GM18951 (cell line): ENCODE measurements around the gene UBE2S.

Experiments used
- POLR2A ChIP-seq: IDR thresholded peaks from 4 replicates; pipeline ENCODE4 v1.6.1; 2011; ENCODE audit warnings: mild to moderate bottlenecking; ENCODE audit not compliant: insufficient read length, insufficient read depth; ENCODE audit errors: extremely low read depth
- in situ Hi-C: fragments of 300-500 bp; cut with MboI; formaldehyde crosslinking; loops from one replicate; pipeline ENCODE4 v1.12.0; 2022; ENCODE audit warnings: low sequenced_read_pairs, mixed read lengths, inconsistent platforms; ENCODE audit not compliant: unreplicated experiment

The UBE2S gene

GRCh38 chr19:55391191-55391670, 16.4 kb downstream of the UBE2S start:
- in situ Hi-C loops = no loop called here
- TF ChIP-seq POLR2A = peak; percentile 46

- in situ Hi-C loops = no loop called here
- TF ChIP-seq POLR2A = no peak
Measured at GRCh38 chr19:55390461-55390880, 17.1 kb downstream of the UBE2S start.

- in situ Hi-C loops = no loop called here
Measured at GRCh38 chr19:55389386-55390317, 17.9 kb downstream of the UBE2S start.

GRCh38 chr19:55387736-55388497, 19.7 kb downstream of the UBE2S start:
- in situ Hi-C loops = no loop called here

More at GRCh38 chr19:55389386-55390317, 17.9 kb downstream of the UBE2S start:
- no peak for TF ChIP-seq POLR2A

GRCh38 chr19:55386493-55386971, 21.1 kb downstream of the UBE2S start:
- in situ Hi-C loops = no loop called here
- TF ChIP-seq POLR2A = no peak

More at GRCh38 chr19:55387736-55388497, 19.7 kb downstream of the UBE2S start:
- peak; percentile 31 for TF ChIP-seq POLR2A

DNA sequence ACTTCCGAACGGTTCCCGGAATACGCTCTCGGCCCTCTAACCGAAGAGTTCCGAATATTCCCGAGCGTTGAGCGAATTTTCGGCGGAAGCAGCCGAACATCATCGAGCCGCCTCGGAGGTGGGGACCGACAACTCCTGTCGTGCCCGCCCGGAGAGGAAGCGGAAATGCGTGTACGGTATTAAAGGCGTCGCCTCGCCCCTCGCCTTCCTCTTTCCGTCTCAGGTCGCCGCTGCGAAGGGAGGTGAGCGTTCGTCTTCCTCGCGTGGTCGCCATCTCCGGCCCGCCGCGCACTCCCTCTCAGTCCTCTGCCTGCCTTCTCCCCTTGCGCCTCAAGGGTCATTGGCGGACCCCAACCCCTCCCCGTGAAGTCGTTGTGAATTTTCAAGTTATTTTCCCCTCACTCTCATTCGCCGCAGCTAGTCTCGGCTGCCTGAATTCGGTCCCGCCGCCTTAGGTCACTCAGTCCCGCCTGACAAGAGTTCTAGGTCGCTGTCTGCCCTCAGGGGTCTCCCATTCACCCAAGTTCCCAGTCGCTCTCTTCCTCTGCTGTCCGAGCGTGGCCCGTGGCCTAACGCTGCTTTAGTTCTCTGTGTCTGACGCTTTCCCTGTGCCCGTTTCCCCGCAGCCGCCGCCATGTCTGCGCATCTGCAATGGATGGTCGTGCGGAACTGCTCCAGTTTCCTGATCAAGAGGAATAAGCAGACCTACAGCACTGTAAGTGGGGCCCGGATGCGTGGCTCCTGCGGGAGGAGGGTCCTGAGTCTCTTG, 21.7 kb downstream of the UBE2S start, which contains the start of gene RPL28:
Gene RPL28 (plus strand): TSS at position 209 of the 769 bp plus-strand sequence. CDS start 426 bp downstream, at position 635.
- in situ Hi-C loops = no loop called here
- TF ChIP-seq POLR2A = peak; percentile 100

GRCh38 chr19:55384920-55385723, 22.5 kb downstream of the UBE2S start:
- no peak for TF ChIP-seq POLR2A
- in situ Hi-C loops = no loop called here

DNA sequence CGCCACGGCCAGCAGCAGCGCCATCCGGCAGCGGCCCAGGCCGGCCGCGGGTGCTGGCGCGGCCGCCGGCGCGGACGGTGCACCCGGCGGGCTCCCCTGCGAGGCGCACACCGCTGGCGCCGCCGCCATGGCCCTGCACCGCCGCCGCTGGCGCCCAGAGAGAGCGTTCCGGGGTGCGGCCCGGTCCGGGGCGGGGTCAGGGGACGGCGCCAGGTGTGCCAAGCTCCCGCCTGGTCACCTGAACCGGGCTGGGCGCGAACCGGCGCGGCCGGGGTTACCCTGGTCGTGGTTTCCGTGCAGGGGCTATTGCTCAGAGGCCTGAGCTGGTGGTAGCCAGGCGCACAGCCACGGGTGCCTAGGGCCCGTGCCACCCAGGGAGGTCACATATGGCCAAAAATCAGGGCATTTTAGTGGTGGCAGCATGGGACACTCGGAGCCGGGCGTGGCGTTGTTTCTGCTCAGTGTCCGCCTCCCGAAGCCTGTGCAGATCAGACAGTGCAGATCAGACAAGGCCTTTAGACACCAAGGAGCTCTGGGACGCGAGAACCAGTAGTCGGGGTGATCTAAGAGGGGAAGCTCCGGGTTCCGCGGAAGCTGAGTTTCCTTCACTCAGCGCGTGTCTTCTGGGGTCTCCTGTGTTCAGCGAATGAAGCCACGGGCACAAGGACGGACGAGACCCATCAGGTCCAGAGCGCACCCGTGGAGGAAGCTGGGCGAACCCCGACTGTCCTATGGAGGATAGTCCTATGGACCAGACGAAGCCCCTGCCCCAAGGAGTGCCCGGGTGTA, 23.3 kb downstream of the UBE2S start, which contains the start of gene TMEM238:
Gene TMEM238 (minus strand): TSS at position 162 of the 789 bp plus-strand sequence. CDS start 33 bp downstream, at position 129.
- TF ChIP-seq POLR2A = peak; percentile 49
- in situ Hi-C loops = no loop called here

- in situ Hi-C loops = no loop called here
- no peak for TF ChIP-seq POLR2A
Measured at GRCh38 chr19:55383279-55384130, 24.1 kb downstream of the UBE2S start.

- no peak for TF ChIP-seq POLR2A
- in situ Hi-C loops = no loop called here
Measured at GRCh38 chr19:55382522-55383054, 25.0 kb downstream of the UBE2S start.

GRCh38 chr19:55382013-55382412, 25.6 kb downstream of the UBE2S start:
- TF ChIP-seq POLR2A = no peak
- in situ Hi-C loops = no loop called here
